ENCODE results near the gene TKT.

The TKT gene

GRCh38 chr3:53224026-53224425 is 31.8 kb downstream of the TKT start:
- TF ChIP-seq CTCF (IDR thresholded peaks at IDR 0.05; ENCODE audit: borderline replicate concordance, insufficient read depth, low read depth, low read length): no peak

GRCh38 chr3:53223541-53223966 is 32.3 kb downstream of the TKT start:
- H3K4me3 ChIP-seq (ENCODE audit: low read depth, low read length): no peak overlapping the region
- no peak for TF ChIP-seq CTCF (IDR thresholded peaks at IDR 0.05; ENCODE audit: borderline replicate concordance, insufficient read depth, low read depth, low read length)

More at GRCh38 chr3:53224026-53224425, 31.8 kb downstream of the TKT start:
- H3K4me3 ChIP-seq (ENCODE audit: low read depth, low read length): no peak overlapping the region

GRCh38 chr3:53223025-53223424 is 32.8 kb downstream of the TKT start:
- no peak overlapping the region for H3K4me3 ChIP-seq (ENCODE audit: low read depth, low read length)
- TF ChIP-seq CTCF (IDR thresholded peaks at IDR 0.05; ENCODE audit: borderline replicate concordance, insufficient read depth, low read depth, low read length): no peak

GRCh38 chr3:53222183-53222901 is 33.5 kb downstream of the TKT start:
- TF ChIP-seq CTCF (IDR thresholded peaks at IDR 0.05; ENCODE audit: borderline replicate concordance, insufficient read depth, low read depth, low read length): no peak
- H3K4me3 ChIP-seq (ENCODE audit: low read depth, low read length): no peak overlapping the region

DNA sequence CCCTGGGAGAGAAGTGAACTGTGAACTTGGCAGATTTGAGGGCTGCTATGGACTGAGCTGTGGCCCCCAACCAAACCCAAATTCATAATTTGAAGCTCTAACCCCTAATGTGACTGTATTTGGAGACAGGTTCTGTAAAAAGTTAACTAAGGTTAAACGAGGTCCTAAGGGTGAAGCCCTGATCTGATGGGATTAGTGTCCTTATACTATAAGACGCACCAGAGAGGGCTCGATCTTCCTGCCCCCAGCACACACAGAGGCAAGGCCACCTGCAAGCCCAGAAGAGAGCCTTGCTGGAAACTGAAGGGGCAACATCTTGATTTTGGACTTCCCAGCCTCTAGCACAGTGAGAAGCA is 34.0 kb downstream of the TKT start:
- TF ChIP-seq CTCF (IDR thresholded peaks at IDR 0.05; ENCODE audit: borderline replicate concordance, insufficient read depth, low read depth, low read length): no peak
- no peak overlapping the region for H3K4me3 ChIP-seq (ENCODE audit: low read depth, low read length)

- H3K4me3 ChIP-seq (ENCODE audit: low read depth, low read length): no peak overlapping the region
- TF ChIP-seq CTCF (IDR thresholded peaks at IDR 0.05; ENCODE audit: borderline replicate concordance, insufficient read depth, low read depth, low read length): no peak
Observed at GRCh38 chr3:53221345-53221744, 34.5 kb downstream of the TKT start.

GRCh38 chr3:53219895-53220483 is 35.8 kb downstream of the TKT start:
- TF ChIP-seq CTCF (IDR thresholded peaks at IDR 0.05; ENCODE audit: borderline replicate concordance, insufficient read depth, low read depth, low read length): peak; percentile 89
- no peak overlapping the region for H3K4me3 ChIP-seq (ENCODE audit: low read depth, low read length)

All from GM12875 (cell line).